Epithelial cell of esophagus (primary cell): ENCODE measurements around the gene DBR1.
A peak's percentile ranks its signal among the peaks of the same experiment; 100 is the strongest.

Source experiments
- DNase-seq: peaks from one replicate; pipeline ENCODE4 v3.0.0; 2010; ENCODE audit warnings: low read depth
- H3K4me3 ChIP-seq: 2 replicates; pipeline ENCODE4 v1.5.1; 2011; ENCODE audit warnings: mild to moderate bottlenecking, low read length, control low read depth
- CTCF ChIP-seq: IDR thresholded peaks from 2 replicates; pipeline ENCODE4 v1.5.1; 2011; ENCODE audit warnings: low read depth, mild to moderate bottlenecking, low read length, control low read depth, inconsistent platforms; ENCODE audit not compliant: insufficient read depth; ENCODE audit errors: missing control alignments

Gene DBR1

GRCh38 chr3:138187296-138188012, 12.7 kb upstream of the DBR1 start, which contains the start of gene ARMC8:
ARMC8 (plus strand) TSS chr3:138187301; CDS start chr3:138187555, 254 bp downstream.
- peak; percentile 57 for DNase-seq
- no peak for TF ChIP-seq CTCF
- H3K4me3 ChIP-seq: peak within 1 kb of the TSS; percentile 95

GRCh38 chr3:138186803-138187295, 12.1 kb upstream of the DBR1 start:
- no peak for TF ChIP-seq CTCF
- H3K4me3 ChIP-seq: peak overlapping the region; percentile 95
- peak; percentile 90 for DNase-seq

DNA sequence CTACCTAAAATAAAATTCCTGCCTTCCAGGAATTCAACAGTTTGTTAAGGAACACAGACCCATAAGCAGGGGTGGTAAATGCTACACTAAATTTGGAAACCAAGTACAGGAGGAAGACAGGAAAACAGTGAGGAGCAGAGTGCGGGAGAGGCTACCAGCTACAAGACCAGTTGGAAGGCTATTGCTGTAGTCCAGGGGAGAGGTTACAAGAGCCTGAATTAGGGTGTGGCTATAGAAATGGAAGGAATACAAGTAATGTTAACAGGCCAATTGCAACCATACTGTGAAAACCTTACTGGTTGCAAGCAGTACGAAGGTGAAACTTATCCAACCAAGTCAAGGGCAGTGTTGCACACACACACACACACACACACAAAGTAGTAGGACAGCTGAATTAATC, 11.5 kb upstream of the DBR1 start:
- no peak for DNase-seq
- TF ChIP-seq CTCF: no peak
- H3K4me3 ChIP-seq: no peak overlapping the region

- DNase-seq: peak; percentile 63
- TF ChIP-seq CTCF: no peak
- no peak overlapping the region for H3K4me3 ChIP-seq
Observed at GRCh38 chr3:138184994-138185393, 10.3 kb upstream of the DBR1 start.

DNA sequence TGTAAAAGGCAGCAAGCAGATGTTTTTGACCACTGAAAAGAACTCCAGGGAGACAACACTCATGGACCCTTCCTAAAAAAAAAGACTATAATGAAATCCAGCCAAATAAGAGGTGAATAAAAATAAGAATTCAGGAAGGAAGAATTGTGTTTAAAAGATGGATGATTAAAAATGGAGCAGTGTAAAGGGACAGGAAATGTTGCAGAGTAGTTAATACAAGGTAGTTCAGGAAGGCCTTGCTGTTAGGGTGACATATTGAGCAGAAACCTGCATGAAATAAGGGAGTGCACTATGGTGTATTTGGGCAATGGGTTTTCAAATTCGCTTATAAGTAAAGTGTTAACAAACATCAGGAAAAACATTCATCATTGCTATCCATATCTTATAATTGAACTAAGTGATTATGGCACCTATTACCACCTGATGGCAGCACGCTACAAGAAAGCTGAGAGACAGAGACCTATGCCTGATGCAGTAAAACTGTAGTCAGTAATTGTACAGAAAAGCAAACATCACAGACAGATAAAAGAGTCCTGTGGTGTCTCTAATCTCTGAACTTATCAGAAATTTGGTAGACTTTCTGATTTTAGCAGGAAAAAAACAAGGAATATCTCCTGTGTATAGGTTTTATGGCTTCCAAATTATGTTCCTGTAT, 5.8 kb upstream of the DBR1 start:
- peak; percentile 73 for TF ChIP-seq CTCF
- DNase-seq: peak; percentile 58
- no peak overlapping the region for H3K4me3 ChIP-seq

DNA sequence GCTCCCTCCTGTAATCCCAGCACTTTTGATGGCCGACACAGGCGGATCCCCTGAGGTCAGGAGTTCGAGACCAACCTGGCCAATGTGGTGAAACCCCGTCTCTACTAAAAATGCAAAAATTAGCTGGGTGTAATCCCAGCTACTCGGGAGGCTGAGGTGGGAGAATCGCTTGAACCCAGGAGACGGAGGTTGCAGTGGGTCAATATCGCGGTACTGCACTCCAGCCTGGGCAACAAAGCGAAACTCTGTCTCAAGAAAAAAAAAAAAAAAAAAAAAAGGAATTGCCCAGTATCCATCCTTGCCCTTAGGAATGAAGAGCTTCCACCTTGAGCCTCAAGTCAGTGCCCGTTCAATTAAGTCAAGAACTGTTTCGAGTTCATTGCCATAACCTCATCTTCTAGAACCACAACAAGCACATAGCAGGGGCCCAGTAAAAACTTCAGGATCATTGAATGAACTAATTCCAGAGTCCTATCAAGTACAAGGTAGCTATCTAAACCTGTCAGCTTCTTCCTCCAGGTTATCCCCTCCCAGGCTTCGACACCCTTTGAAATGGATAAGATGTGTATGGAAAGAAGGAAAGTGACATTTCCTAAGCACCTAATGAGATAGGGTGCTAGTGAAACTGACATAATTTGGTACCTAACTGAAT, 826 bp downstream of the DBR1 start:
- peak; percentile 3 for DNase-seq
- H3K4me3 ChIP-seq: peak overlapping the region; percentile 84
- no peak for TF ChIP-seq CTCF

- DNase-seq: no peak
- H3K4me3 ChIP-seq: no peak overlapping the region
- TF ChIP-seq CTCF: no peak
Observed at GRCh38 chr3:138172625-138173024, 2.1 kb downstream of the DBR1 start.
